C4-2B (cell line): ENCODE results near the gene MND1.
"Not testable (repeated sequence)": the region's sequence is repeated elsewhere in the genome, so short reads cannot be mapped to it uniquely, and the experiment has no call there.

Source experiments
- ZFX ChIP-seq: fragments of 450-650 bp; IDR thresholded peaks from 2 replicates; pipeline ENCODE4 v1.6.1; 2017
- TF ChIP-seq, protein P1 (sequence below): fragments of 450-650 bp; conservative IDR thresholded peaks from 2 replicates; pipeline ENCODE4 v1.5.1; 2017; ENCODE audit warnings: mild to moderate bottlenecking

DNA sequence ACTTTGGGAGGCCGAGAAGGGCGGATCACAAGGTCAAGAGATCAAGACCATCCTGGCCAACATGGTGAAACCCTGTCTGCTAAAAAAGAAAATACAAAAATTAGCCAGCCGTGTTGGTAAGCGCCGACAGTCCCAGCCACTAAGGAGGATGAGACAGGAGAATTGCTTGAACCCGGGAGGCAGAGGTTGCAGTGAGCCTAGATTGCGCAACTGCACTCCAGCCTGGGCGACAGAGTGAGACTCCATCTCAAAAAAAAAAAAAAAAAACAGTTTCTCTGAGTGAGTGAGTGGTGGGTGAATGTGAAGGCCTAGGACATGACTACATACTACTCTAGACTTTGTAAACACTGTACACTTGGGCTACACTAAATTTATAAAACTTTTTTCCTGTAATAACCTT, 72.0 kb downstream of the MND1 start:
- TF ChIP-seq, protein P1, sequence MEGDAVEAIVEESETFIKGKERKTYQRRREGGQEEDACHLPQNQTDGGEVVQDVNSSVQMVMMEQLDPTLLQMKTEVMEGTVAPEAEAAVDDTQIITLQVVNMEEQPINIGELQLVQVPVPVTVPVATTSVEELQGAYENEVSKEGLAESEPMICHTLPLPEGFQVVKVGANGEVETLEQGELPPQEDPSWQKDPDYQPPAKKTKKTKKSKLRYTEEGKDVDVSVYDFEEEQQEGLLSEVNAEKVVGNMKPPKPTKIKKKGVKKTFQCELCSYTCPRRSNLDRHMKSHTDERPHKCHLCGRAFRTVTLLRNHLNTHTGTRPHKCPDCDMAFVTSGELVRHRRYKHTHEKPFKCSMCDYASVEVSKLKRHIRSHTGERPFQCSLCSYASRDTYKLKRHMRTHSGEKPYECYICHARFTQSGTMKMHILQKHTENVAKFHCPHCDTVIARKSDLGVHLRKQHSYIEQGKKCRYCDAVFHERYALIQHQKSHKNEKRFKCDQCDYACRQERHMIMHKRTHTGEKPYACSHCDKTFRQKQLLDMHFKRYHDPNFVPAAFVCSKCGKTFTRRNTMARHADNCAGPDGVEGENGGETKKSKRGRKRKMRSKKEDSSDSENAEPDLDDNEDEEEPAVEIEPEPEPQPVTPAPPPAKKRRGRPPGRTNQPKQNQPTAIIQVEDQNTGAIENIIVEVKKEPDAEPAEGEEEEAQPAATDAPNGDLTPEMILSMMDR, result not testable (repeated sequence)
- not testable (repeated sequence) for TF ChIP-seq ZFX
